HEK293 (cell line): ENCODE results near the gene METTL16.

Experiments
- BCL11A ChIP-seq: fragments of 450-650 bp; formaldehyde crosslinking; IDR thresholded peaks from 2 replicates; pipeline ENCODE4 v1.5.1; 2016; ENCODE audit warnings: low read depth, missing biosample characterization, missing genetic modification characterization
- FEZF1 ChIP-seq: fragments of 450-650 bp; formaldehyde crosslinking; IDR thresholded peaks from 2 replicates; pipeline ENCODE4 v1.5.1; 2016; ENCODE audit warnings: missing biosample characterization, missing genetic modification characterization
- OVOL3 ChIP-seq: fragments of 450-650 bp; formaldehyde crosslinking; IDR thresholded peaks from 2 replicates; pipeline ENCODE4 v1.5.1; 2016; ENCODE audit warnings: missing biosample characterization, missing genetic modification characterization
- SP2 ChIP-seq: fragments of 450-650 bp; formaldehyde crosslinking; IDR thresholded peaks from 2 replicates; pipeline ENCODE4 v1.5.1; 2016; ENCODE audit warnings: missing biosample characterization, missing genetic modification characterization
- ZBTB7A ChIP-seq: fragments of 450-650 bp; formaldehyde crosslinking; IDR thresholded peaks from 2 replicates; pipeline ENCODE4 v1.5.1; 2016; ENCODE audit warnings: low read depth, missing biosample characterization, missing genetic modification characterization
- ZNF391 ChIP-seq: fragments of 450-650 bp; formaldehyde crosslinking; IDR thresholded peaks from 2 replicates; pipeline ENCODE4 v1.5.1; 2016; ENCODE audit warnings: low read depth, missing biosample characterization, missing genetic modification characterization, borderline replicate concordance
- ZNF585B ChIP-seq: fragments of 450-650 bp; formaldehyde crosslinking; IDR thresholded peaks from 2 replicates; pipeline ENCODE4 v1.5.1; 2016; ENCODE audit warnings: missing biosample characterization, missing genetic modification characterization
- ZNF677 ChIP-seq: fragments of 450-650 bp; IDR thresholded peaks from 2 replicates; pipeline ENCODE4 v1.5.0; 2018; ENCODE audit warnings: missing biosample characterization, mild to moderate bottlenecking, missing genetic modification characterization, moderate library complexity
- ZNF843 ChIP-seq: fragments of 450-650 bp; formaldehyde crosslinking; IDR thresholded peaks from 2 replicates; pipeline ENCODE4 v1.5.1; 2016; ENCODE audit warnings: missing biosample characterization, missing genetic modification characterization
- TF ChIP-seq, protein P1 (sequence below): fragments of 450-650 bp; formaldehyde crosslinking; IDR thresholded peaks from 2 replicates; pipeline ENCODE4 v1.5.1; 2016; ENCODE audit warnings: missing biosample characterization, missing genetic modification characterization
- TF ChIP-seq, protein P2 (sequence below): fragments of 450-650 bp; formaldehyde crosslinking; conservative IDR thresholded peaks from 2 replicates; pipeline ENCODE4 v1.5.1; 2016; ENCODE audit warnings: low read depth, missing biosample characterization, missing genetic modification characterization
- TF ChIP-seq, protein P3 (sequence below): fragments of 450-650 bp; formaldehyde crosslinking; IDR thresholded peaks from 2 replicates; pipeline ENCODE4 v1.5.1; 2016; ENCODE audit warnings: missing biosample characterization, missing genetic modification characterization
- TF ChIP-seq, protein P4 (sequence below): fragments of 450-650 bp; formaldehyde crosslinking; IDR thresholded peaks from 2 replicates; pipeline ENCODE4 v1.5.1; 2016; ENCODE audit warnings: missing biosample characterization, missing genetic modification characterization
- TF ChIP-seq, protein P5 (sequence below): fragments of 450-650 bp; formaldehyde crosslinking; IDR thresholded peaks from 2 replicates; pipeline ENCODE4 v1.5.1; 2016; ENCODE audit warnings: missing biosample characterization, missing genetic modification characterization
- TF ChIP-seq, protein P6 (sequence below): fragments of 450-650 bp; formaldehyde crosslinking; IDR thresholded peaks from 2 replicates; pipeline ENCODE4 v1.5.1; 2016; ENCODE audit warnings: missing biosample characterization, missing genetic modification characterization

Gene METTL16

DNA sequence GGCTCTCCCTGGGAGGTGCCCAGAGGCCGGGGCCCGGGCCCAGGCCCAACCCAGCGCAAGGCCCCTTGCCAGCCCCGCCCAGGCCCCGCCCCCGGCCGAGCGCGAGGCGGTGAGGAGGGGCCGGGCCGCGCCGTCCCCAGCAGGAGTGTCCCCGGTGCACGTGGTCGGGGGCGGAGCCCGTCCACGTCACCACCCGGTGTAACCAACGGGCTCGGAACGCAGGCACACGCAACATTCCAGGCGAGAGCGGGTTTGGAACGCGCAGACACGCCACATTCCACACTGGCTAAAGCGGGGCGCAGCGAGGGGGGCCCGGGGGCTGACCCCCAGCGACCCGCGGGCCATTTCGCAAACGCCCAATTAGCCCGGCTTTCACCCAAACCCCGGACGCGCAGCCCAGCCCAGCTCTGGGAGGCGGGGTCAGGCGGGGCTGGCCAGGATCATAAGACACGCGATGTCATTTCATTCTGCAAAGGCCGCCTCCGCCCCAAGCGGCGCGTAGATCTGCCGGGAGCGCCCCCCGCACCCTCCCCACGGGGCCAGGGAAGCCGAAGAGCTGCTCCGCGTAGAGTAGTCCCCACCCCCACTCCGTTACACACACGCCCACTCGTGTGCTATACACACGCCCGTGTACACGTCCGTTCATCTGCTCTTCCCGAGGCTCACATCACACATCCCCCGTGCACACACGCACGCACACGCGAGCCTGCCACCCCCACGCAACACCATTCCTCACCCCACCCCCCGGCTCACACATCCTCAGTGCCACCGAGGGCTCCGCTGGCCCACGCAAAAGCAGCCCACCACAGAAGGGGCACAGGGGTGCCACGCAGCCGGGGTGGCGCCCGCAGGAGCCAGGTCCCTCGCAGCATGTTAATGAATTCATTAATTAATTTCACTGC is 111.9 kb downstream of the METTL16 start (continued):
- TF ChIP-seq, protein P1, sequence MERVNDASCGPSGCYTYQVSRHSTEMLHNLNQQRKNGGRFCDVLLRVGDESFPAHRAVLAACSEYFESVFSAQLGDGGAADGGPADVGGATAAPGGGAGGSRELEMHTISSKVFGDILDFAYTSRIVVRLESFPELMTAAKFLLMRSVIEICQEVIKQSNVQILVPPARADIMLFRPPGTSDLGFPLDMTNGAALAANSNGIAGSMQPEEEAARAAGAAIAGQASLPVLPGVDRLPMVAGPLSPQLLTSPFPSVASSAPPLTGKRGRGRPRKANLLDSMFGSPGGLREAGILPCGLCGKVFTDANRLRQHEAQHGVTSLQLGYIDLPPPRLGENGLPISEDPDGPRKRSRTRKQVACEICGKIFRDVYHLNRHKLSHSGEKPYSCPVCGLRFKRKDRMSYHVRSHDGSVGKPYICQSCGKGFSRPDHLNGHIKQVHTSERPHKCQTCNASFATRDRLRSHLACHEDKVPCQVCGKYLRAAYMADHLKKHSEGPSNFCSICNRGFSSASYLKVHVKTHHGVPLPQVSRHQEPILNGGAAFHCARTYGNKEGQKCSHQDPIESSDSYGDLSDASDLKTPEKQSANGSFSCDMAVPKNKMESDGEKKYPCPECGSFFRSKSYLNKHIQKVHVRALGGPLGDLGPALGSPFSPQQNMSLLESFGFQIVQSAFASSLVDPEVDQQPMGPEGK (tag by site-specific recombination), result peak; percentile 98
- TF ChIP-seq ZBTB7A (tag by site-specific recombination), result peak; percentile 96
- no peak for TF ChIP-seq ZNF585B (tag by site-specific recombination)
- TF ChIP-seq FEZF1 (tag by site-specific recombination), result peak; percentile 55
- peak; percentile 84 for TF ChIP-seq SP2 (tag by site-specific recombination)
- TF ChIP-seq ZNF677 (tag by site-specific recombination), result no peak
- TF ChIP-seq, protein P2, sequence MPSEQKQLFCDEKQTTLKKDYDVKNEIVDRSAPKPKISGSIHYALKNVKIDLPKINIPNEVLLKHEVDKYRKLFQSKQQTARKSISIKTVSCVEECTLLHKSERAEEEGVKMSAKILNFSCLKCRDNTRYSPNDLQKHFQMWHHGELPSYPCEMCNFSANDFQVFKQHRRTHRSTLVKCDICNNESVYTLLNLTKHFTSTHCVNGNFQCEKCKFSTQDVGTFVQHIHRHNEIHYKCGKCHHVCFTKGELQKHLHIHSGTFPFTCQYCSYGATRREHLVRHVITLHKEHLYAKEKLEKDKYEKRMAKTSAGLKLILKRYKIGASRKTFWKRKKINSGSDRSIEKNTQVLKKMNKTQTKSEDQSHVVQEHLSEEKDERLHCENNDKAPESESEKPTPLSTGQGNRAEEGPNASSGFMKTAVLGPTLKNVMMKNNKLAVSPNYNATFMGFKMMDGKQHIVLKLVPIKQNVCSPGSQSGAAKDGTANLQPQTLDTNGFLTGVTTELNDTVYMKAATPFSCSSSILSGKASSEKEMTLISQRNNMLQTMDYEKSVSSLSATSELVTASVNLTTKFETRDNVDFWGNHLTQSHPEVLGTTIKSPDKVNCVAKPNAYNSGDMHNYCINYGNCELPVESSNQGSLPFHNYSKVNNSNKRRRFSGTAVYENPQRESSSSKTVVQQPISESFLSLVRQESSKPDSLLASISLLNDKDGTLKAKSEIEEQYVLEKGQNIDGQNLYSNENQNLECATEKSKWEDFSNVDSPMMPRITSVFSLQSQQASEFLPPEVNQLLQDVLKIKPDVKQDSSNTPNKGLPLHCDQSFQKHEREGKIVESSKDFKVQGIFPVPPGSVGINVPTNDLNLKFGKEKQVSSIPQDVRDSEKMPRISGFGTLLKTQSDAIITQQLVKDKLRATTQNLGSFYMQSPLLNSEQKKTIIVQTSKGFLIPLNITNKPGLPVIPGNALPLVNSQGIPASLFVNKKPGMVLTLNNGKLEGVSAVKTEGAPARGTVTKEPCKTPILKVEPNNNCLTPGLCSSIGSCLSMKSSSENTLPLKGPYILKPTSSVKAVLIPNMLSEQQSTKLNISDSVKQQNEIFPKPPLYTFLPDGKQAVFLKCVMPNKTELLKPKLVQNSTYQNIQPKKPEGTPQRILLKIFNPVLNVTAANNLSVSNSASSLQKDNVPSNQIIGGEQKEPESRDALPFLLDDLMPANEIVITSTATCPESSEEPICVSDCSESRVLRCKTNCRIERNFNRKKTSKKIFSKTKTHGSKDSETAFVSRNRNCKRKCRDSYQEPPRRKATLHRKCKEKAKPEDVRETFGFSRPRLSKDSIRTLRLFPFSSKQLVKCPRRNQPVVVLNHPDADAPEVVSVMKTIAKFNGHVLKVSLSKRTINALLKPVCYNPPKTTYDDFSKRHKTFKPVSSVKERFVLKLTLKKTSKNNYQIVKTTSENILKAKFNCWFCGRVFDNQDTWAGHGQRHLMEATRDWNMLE (tag by site-specific recombination), result 0 out of 2 replicates have a peak, but pooled peaks have one; percentile 8
- peak; percentile 93 for TF ChIP-seq BCL11A (tag by site-specific recombination)
- TF ChIP-seq OVOL3 (tag by site-specific recombination), result peak; percentile 83
- peak; percentile 76 for TF ChIP-seq ZNF391 (tag by site-specific recombination)
- TF ChIP-seq, protein P3, sequence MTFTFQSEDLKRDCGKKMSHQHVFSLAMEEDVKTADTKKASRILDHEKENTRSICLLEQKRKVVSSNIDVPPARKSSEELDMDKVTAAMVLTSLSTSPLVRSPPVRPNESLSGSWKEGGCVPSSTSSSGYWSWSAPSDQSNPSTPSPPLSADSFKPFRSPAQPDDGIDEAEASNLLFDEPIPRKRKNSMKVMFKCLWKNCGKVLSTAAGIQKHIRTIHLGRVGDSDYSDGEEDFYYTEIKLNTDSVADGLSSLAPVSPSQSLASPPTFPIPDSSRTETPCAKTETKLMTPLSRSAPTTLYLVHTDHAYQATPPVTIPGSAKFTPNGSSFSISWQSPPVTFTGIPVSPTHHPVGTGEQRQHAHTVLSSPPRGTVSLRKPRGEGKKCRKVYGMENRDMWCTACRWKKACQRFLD (tag by site-specific recombination), result no peak
- TF ChIP-seq, protein P4, sequence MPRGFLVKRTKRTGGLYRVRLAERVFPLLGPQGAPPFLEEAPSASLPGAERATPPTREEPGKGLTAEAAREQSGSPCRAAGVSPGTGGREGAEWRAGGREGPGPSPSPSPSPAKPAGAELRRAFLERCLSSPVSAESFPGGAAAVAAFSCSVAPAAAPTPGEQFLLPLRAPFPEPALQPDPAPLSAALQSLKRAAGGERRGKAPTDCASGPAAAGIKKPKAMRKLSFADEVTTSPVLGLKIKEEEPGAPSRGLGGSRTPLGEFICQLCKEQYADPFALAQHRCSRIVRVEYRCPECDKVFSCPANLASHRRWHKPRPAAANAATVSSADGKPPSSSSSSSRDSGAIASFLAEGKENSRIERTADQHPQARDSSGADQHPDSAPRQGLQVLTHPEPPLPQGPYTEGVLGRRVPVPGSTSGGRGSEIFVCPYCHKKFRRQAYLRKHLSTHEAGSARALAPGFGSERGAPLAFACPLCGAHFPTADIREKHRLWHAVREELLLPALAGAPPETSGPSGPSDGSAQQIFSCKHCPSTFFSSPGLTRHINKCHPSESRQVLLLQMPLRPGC (tag by site-specific recombination), result peak; percentile 68; the same call in 1 of the 2 replicates
- peak; percentile 61; the same call in 1 of the 2 replicates for TF ChIP-seq ZNF843 (tag by site-specific recombination)
- TF ChIP-seq, protein P5, sequence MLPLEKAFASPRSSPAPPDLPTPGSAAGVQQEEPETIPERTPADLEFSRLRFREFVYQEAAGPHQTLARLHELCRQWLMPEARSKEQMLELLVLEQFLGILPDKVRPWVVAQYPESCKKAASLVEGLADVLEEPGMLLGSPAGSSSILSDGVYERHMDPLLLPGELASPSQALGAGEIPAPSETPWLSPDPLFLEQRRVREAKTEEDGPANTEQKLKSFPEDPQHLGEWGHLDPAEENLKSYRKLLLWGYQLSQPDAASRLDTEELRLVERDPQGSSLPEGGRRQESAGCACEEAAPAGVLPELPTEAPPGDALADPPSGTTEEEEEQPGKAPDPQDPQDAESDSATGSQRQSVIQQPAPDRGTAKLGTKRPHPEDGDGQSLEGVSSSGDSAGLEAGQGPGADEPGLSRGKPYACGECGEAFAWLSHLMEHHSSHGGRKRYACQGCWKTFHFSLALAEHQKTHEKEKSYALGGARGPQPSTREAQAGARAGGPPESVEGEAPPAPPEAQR (tag by site-specific recombination), result no peak
- TF ChIP-seq, protein P6, sequence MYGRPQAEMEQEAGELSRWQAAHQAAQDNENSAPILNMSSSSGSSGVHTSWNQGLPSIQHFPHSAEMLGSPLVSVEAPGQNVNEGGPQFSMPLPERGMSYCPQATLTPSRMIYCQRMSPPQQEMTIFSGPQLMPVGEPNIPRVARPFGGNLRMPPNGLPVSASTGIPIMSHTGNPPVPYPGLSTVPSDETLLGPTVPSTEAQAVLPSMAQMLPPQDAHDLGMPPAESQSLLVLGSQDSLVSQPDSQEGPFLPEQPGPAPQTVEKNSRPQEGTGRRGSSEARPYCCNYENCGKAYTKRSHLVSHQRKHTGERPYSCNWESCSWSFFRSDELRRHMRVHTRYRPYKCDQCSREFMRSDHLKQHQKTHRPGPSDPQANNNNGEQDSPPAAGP (tag by site-specific recombination), result peak; percentile 79
